Testis (tissue), 3 donors: ENCODE data around the gene GPR82. TPM values are rescaled to one million over a fixed set of nuclear protein-coding genes. Genes with fewer than 3 reads are reported as not detected.

Experiments used
- DNase-seq: peaks from one replicate; pipeline ENCODE4 v3.0.0-alpha.2; 2019
- H3K27ac ChIP-seq, 2 donors: fragments of 200-600 bp; sonication (generic); one replicate each; pipeline ENCODE4 v1.5.1; 2019
- H3K27me3 ChIP-seq: fragments of 200-600 bp; sonication (generic); one replicate; pipeline ENCODE4 v1.5.1; 2019
- H3K36me3 ChIP-seq: fragments of 200-600 bp; sonication (generic); one replicate; pipeline ENCODE4 v1.5.1; 2017; ENCODE audit warnings: low read depth; ENCODE audit errors: missing control alignments
- H3K4me1 ChIP-seq: fragments of 200-600 bp; sonication (generic); one replicate; pipeline ENCODE4 v1.5.1; 2019
- H3K4me3 ChIP-seq, 2 donors: fragments of 200-600 bp; sonication (generic); one replicate each; pipeline ENCODE4 v1.5.1; 2017 to 2019
- H3K9me3 ChIP-seq: fragments of 200-600 bp; sonication (generic); one replicate; pipeline ENCODE4 v1.5.1; 2017
- POLR2A ChIP-seq: fragments of 450-650 bp; IDR thresholded peaks from one replicate; pipeline ENCODE4 v1.6.1; 2017; ENCODE audit warnings: antibody characterized with exemption, mild to moderate bottlenecking, moderate library complexity
- WGBS, 2 donors: methylation state at CpG; one replicate each; pipeline ENCODE4 v1.1.5; 2018; 5-methylcytosine and 5-hydroxymethylcytosine counted together
- intact Hi-C: fragments of 100-400 bp; cut with DNase I; formaldehyde crosslinking; loops from one replicate; pipeline ENCODE4 v1.15.1; 2023; ENCODE audit warnings: low total_unique reads
- polyA plus RNA-seq: library from polyadenylated mRNA; stranded (reverse); fragments of 350-450 nt; fragmentation: Illumina TruSeq; extraction: RNeasy Lipid Tissue Mini Kit (QIAGEN cat#74804); gene quantifications from one replicate; pipeline ENCODE4 v1.2.3, GENCODE V29; 2014; ENCODE audit warnings: low read depth, low replicate concordance; ENCODE audit not compliant: insufficient read depth
- total RNA-seq, 2 donors: library from RNA; depleted of rRNA; stranded (reverse); fragments of >200 nt; gene quantifications; one replicate each; pipeline ENCODE4 v1.2.3, GENCODE V29; 2016
- TF ChIP-seq, protein P1 (sequence below), 3 experiments: fragments of 450-650 bp in 2 of 3; fragments of 200-600 bp in 1 of 3; sonication (generic) in 1 of 3; IDR thresholded peaks; one replicate each; pipeline ENCODE4 v1.5.1; 2016 to 2019; ENCODE audit warnings: antibody characterized with exemption in 3 of 3, mild to moderate bottlenecking in 2 of 3, moderate library complexity in 1 of 3

The GPR82 gene
- total and polyA plus RNA-seq, 3 donors from 2014 or later: 0.16 to 0.31 TPM; not detected in 1

DNA sequence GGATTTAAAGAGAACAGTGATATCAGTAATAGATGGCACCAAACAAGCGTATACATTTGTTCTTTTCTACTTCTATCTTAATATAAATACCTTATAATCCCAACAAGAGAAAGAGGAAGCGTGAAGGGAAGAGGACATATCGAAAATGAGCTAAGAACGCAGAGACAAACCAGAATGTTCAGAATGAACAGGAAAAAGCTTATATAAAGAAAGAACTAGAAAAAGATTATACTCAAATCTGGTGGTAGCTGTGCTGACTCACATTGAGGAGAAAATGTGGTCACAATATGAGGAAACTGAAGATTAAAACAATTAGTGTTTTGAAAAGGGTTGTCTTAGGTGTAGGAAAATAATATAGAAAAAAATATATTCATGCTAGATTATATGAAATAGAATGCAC lies 37.2 kb upstream of the GPR82 start:
- intact Hi-C loops: no loop called here
- 78 to 84% methylated on average over 4 of the region's 4 CpGs for WGBS, 2 donors
- no peaks in the 10 kb centered on the region for H3K4me1 ChIP-seq
- no peaks in the 10 kb centered on the region for H3K27me3 ChIP-seq
- H3K9me3 ChIP-seq: no peaks in the 10 kb centered on the region
- no peak overlapping the region for H3K4me3 ChIP-seq
- TF ChIP-seq, protein P1, sequence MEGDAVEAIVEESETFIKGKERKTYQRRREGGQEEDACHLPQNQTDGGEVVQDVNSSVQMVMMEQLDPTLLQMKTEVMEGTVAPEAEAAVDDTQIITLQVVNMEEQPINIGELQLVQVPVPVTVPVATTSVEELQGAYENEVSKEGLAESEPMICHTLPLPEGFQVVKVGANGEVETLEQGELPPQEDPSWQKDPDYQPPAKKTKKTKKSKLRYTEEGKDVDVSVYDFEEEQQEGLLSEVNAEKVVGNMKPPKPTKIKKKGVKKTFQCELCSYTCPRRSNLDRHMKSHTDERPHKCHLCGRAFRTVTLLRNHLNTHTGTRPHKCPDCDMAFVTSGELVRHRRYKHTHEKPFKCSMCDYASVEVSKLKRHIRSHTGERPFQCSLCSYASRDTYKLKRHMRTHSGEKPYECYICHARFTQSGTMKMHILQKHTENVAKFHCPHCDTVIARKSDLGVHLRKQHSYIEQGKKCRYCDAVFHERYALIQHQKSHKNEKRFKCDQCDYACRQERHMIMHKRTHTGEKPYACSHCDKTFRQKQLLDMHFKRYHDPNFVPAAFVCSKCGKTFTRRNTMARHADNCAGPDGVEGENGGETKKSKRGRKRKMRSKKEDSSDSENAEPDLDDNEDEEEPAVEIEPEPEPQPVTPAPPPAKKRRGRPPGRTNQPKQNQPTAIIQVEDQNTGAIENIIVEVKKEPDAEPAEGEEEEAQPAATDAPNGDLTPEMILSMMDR (IDR thresholded peaks at IDR 0.05): no peak
- TF ChIP-seq POLR2A: no peak
- DNase-seq: no peak
- no peak overlapping the region for H3K27ac ChIP-seq
- no peaks in the 10 kb centered on the region for H3K36me3 ChIP-seq

DNA sequence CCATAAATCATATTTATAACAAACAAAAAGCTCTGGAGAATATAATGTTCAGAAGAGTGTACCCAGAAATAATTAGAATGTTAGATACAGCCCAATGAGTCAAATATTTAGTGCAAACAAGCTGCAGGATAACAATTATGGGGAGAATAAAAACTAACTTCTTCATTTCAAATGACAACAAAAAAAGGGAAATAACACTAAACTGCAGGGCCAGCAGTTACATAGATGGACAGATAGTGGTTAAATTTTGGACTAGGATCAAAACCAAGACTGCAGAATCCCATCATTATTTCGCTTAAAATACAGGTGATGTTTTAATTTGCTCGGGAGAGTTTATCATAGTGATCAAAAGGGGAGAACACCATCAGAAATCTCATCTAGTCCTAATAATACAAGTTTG lies 35.8 kb upstream of the GPR82 start:
- no peak for DNase-seq
- no peaks in the 10 kb centered on the region for H3K36me3 ChIP-seq
- intact Hi-C loops: no loop called here
- 74 to 85% methylated on average over 2 of the region's 2 CpGs for WGBS, 2 donors
- TF ChIP-seq POLR2A: no peak
- TF ChIP-seq, protein P1 (IDR thresholded peaks at IDR 0.05): no peak
- H3K27me3 ChIP-seq: no peaks in the 10 kb centered on the region
- H3K4me3 ChIP-seq: no peak overlapping the region
- H3K27ac ChIP-seq: no peak overlapping the region
- H3K9me3 ChIP-seq: no peaks in the 10 kb centered on the region
- no peaks in the 10 kb centered on the region for H3K4me1 ChIP-seq

DNA sequence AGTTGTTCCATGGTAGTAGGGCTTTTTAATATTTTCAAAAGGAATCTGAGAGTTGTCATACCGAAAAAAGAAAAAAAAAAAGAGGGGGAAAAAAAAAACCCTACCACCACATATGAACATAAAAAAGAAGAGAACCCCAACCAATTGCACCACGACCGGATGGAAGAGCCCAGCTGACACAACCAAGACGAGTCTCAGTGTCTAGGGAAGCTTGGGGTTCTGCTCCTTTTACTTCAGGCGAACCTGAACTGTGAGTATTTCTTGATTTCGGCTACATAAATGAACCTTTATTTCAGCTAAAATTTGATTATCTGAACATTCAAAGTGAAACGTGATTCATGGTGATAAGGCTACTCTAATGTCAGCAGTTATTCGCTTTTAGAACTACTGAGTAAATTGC lies 35.1 kb upstream of the GPR82 start, which contains the start of gene GPR34:
Gene GPR34 (plus strand): TSS at position 139 of the 400 bp plus-strand sequence. CDS start 6,661 bp downstream, outside the sequence.
- Histone ChIP-seq H3K27me3 (no peaks in the 10 kb centered on the region), H3K4me3 (no peak within 1 kb of the TSS), H3K27ac (no peak within 1 kb of the TSS), H3K9me3 (no peaks in the 10 kb centered on the region), H3K36me3 (no peaks in the 10 kb centered on the region), H3K4me1 (no peaks in the 10 kb centered on the region)
- WGBS, 2 donors: 70 to 82% methylated on average over 6 to 8 of the region's 8 CpGs
- DNase-seq: peak; percentile 15
- TF ChIP-seq POLR2A: no peak
- TF ChIP-seq, protein P1 (IDR thresholded peaks at IDR 0.05): no peak
- intact Hi-C loops: no loop called here

DNA sequence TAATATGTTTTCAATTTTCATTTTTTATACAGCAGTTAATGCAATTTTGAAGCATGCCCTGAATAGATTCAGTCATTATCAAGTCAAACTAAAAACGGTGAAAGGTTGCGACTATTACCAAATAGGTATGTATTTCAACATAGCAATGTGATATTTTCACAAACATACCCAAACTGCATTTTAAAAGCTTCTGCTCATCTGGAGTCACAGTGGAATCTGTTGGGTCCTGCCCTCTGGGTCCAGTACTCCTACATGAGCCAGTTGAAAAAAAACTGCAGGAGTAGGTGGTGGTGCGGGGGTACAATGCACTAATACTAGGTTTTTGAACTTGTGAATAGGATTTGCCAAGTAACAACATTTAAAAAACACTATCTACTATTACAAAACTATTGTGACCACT lies 34.3 kb upstream of the GPR82 start:
- WGBS, 2 donors: 64 to 69% methylated on average over 3 of the region's 3 CpGs
- Histone ChIP-seq H3K9me3 (no peaks in the 10 kb centered on the region), H3K27me3 (no peaks in the 10 kb centered on the region), H3K36me3 (no peaks in the 10 kb centered on the region), H3K4me3 (no peak overlapping the region), H3K4me1 (no peaks in the 10 kb centered on the region), H3K27ac (no peak overlapping the region)
- DNase-seq: no peak
- intact Hi-C loops: no loop called here
- TF ChIP-seq, protein P1 (IDR thresholded peaks at IDR 0.05): no peak
- TF ChIP-seq POLR2A: no peak

- TF ChIP-seq POLR2A: no peak
- TF ChIP-seq, protein P1 (IDR thresholded peaks at IDR 0.05): no peak
- H3K27ac ChIP-seq: no peak overlapping the region
- WGBS, 2 donors: 56 to 75% methylated on average over 1 of the region's 1 CpG
- H3K27me3 ChIP-seq: no peaks in the 10 kb centered on the region
- H3K4me1 ChIP-seq: no peaks in the 10 kb centered on the region
- intact Hi-C loops: no loop called here
- no peaks in the 10 kb centered on the region for H3K36me3 ChIP-seq
- no peak for DNase-seq
- H3K9me3 ChIP-seq: no peaks in the 10 kb centered on the region
- H3K4me3 ChIP-seq: no peak overlapping the region
Measured at GRCh38 chrX:41692162-41692749, 31.7 kb upstream of the GPR82 start.
